GM18526 (cell line): ENCODE measurements around the gene OR1K1.

Experiments
- POLR2A ChIP-seq: IDR thresholded peaks from 3 replicates; pipeline ENCODE4 v1.6.1; 2011; ENCODE audit not compliant: insufficient read length; ENCODE audit errors: extremely low read depth

OR1K1 gene

GRCh38 chr9:122827761-122828093 is 27.8 kb downstream of the OR1K1 start:
- no peak for TF ChIP-seq POLR2A

- no peak for TF ChIP-seq POLR2A
These were observed 32.3 kb downstream of the OR1K1 start for GRCh38 chr9:122832194-122832593.

- no peak for TF ChIP-seq POLR2A
These were observed 35.4 kb downstream of the OR1K1 start for GRCh38 chr9:122835313-122835731.

- no peak for TF ChIP-seq POLR2A
These were observed 37.4 kb downstream of the OR1K1 start for GRCh38 chr9:122837266-122837850.

DNA sequence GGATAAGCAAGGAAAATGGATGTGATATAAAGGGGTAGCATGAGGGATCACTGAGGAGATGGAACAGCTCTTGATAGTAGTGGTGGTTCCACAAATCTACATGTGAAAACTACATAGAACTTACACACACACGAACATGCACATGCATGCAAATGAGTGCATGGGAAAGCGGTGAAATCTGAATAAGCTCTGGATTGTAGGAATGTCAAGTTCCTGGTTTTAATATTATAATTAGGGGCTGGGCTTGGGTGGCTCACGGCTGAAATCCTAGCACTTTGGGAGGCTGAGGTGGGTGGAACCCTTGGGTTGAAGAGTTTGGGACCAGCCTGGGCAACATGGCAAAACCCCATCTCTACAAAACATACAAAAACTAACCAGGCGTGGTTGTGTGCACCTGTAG is 41.6 kb downstream of the OR1K1 start:
- TF ChIP-seq POLR2A, result no peak

GRCh38 chr9:122844137-122844536 is 44.2 kb downstream of the OR1K1 start:
- no peak for TF ChIP-seq POLR2A

DNA sequence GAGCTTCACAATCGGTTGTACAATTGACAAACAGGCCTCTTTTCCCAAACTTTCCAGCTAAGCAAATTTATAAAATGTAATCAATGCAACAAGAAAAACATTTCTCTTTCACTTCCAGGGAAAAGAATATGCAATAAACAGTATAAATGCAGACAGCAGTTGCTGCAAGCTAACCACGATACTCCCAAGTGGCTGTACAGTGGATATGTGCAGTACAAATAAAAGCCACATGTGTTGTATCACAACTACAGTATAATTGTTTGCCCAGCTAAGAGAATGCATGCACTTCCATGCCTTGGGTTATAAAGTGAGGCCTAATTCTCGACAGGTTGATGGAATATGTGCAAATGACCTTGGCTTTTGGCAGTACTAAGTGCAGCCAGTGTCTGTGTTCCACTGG is 45.2 kb downstream of the OR1K1 start:
- no peak for TF ChIP-seq POLR2A

DNA sequence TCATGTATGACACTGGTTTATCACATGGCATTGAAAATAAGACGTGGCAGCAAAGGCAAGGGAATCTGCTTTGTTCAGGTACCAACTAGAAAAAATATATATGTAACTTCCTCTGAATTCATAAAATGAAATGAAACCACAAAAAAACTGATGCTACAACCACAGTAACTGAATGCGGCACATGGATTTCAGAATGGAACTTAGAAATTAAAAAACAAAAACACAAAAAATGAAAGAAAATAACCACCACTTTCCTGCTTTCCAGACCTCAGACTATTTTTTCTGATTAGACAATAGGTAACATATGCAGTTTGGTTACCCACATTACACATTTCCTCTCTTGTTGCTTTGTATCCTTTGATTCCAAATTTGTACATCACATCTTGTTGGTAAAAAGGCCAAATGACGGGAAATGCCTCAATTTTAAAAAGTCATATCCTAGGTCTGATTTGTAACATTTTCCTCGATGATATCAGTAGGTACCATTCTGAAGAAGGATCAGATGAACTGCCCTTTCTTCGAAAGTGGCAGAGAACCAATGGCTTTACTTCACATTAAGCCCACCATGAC is 46.5 kb downstream of the OR1K1 start:
- no peak for TF ChIP-seq POLR2A

DNA sequence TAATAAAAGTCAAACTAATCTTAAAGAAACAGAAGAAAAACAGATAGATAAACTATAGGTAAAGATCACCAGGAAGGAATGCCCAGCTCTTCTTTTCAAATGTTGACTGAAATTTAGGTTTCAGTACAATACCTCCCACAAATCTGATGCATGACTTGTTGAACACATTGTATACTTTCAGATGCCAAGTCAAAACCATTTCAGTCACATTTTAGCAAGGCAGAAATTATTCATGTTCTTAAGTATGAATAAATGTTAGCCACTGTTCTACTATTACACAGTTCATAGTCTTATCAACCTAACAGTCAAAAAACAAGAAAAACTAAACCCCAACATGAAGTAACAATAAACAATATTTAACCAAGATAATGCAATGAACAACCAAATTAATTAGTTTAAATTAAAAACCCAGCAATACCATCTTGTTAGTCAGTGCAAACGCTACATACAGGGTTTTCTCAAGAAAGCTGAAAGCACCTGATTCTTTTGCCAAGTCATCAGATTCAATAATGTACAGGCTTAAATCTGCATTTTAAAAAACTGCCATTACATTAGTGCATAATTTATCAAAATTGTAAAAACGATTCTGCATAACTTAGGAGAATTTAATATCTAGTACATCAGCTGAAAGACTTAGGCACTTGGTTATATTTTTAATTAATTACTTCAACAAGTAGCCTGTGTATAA is 48.5 kb downstream of the OR1K1 start:
- no peak for TF ChIP-seq POLR2A
